HG03565 (cell line): ENCODE data around the gene ERGIC1.
"Not testable (repeated sequence)": the region's sequence is repeated elsewhere in the genome, so short reads cannot be mapped to it uniquely, and the experiment has no call there.

Experiments used
- ATAC-seq: cut with Tn5 transposase; IDR thresholded peaks from one replicate; pipeline ENCODE4 v1.9.1; 2021; ENCODE audit warnings: mild to moderate bottlenecking, moderate library complexity; ENCODE audit not compliant: unreplicated experiment

Gene ERGIC1

DNA sequence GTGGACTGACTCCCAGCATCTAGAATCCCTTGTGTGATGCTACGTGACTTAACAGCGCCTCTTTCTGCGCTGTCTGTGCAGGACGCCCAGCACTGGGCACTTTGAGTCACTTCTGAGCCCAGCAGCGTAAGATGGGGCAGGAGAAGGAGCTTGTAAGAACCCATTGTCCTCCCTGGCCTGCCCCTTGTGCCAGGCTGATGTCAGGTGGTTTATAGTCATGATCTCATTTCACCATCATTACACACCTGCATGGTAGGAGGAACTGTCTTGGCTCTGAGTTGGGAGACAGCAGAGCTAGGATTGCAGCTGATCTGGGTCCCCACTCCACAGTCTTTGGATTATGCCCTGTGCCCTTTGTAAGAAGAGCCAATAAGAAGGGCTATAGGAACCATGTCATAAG, 12.2 kb downstream of the ERGIC1 start:
- ATAC-seq = no peak

DNA sequence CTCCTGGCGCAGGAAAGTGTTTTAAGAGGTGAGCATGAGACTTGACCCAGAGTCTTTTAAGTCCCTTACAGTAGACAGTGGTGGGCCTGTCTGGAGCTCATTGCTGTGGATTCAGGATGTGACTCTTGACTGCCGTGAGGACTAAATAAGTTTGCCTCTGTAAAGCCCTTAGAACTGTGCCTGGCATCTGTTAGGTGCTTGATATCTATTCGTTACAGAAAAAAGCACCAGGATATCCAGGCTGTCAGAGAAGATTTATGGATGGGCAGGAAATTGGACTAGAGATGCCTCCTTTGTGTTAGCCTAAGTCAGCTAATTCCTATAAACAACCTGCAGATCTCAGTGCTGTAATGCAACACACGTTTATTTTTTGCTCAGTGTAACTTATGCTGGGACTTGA, 12.6 kb downstream of the ERGIC1 start:
- ATAC-seq = no peak

DNA sequence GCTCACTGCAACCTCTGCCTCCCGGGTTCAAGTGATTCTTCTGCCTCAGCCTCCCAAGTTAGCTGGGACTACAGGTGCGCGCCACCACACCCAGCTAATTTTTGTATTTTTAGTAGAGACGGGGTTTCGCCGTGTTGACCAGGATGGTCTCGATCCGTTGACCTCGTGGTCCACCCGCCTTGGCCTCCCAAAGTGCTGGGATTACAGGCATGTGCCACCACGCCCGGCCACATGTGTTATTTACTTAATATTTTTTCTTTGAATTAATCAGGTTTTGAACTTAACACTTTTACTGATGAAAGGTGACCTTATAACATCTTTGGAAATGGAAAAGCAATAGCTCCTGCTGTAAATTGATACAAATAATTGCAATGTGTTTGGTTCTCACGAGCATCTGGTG, 13.5 kb downstream of the ERGIC1 start:
- ATAC-seq = not testable (repeated sequence)

DNA sequence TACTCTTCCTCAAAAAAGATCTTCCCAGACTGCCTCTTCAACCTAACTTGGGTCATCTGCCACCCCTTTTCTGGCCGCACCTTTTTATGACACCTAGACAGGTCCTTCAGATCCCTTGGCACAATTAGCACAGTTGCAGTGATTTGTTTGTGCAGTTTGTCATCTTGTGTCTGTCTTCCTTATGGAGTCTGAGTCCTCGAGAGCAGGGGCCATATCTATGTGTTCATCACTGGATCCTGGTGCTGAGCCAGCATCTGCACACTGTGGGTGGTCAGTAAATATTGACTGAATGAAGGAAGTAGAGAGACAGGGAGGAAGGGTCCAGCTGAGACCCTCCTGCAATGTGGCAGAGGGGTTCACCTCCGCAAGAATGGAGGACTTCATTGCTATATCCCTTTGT, 14.4 kb downstream of the ERGIC1 start:
- ATAC-seq = no peak

DNA sequence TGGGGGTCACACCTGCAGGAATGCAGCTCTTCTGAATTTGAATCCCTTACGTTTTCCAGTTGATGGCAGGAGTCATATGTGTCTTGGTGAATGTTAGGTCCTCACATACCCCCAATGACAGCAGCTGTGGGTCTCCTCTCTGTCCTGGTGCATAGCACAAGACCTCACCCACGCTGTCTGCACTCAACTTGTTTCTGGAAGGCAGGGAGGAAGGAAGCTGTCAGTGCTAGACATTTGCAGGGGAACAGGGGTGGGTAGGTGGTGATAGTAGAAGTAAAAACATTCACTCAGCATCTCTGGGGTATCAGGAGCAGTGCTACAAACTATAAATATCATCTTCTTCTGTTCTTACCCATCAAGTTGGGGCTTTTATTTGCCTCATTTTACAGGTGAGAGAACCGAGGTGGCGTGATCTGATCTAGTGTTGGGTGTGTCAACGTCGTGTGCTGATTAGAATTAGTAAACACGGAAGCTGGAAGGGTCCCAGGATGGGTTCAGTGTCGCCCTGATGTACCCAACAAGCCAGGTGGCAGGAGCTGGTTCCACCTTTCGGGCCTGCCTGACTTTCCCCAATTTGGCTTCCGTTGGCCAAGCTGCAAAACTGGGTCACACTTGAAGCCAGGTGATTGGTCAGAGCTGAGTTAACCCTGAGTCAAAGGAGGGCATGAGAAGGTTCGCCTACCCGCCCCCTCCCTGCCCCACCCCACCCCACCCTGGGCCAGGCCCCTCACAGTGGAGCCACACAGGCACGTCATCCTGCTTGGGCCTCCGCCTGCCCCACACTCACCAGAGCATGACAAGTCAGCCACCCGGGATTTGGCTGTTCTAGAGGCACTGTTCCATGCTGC, 15.8 kb downstream of the ERGIC1 start:
- ATAC-seq = no peak

DNA sequence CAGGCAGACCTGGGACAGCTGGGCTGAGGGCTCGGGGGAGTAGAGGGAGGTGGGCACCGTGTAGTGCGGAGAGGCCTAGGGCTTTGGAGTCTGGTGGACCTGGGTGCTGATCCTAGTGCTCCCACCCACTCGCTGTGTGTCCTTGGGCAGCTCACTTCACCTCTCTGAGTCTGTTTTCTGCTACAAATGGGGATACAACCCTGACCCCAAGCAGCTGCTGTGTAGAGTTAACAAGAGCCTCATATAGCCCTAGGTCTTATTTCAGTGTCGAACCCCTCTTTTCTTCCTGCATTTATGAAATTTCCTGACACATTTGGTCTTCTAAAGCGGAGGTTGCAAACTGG, 16.4 kb downstream of the ERGIC1 start:
- no peak for ATAC-seq

DNA sequence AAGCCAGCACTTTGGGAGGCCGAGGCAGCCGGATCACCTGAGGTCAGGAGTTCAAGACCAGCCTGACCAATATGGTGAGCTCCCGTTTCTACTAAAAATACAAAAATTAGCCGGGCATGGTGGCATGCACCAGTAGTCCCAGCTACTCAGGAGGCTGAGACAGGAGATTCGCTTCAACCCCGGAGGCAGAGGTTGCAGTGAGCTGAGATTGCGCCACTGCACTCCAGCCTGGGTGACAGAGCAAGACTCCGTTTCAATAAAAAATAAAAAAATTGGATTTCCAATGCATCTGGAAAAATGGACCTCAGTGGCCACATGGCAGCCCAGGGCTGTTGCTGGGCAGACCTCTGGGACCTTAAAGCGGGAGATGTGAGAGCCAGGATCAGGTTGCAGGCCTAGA, 17.2 kb downstream of the ERGIC1 start:
- not testable (repeated sequence) for ATAC-seq

DNA sequence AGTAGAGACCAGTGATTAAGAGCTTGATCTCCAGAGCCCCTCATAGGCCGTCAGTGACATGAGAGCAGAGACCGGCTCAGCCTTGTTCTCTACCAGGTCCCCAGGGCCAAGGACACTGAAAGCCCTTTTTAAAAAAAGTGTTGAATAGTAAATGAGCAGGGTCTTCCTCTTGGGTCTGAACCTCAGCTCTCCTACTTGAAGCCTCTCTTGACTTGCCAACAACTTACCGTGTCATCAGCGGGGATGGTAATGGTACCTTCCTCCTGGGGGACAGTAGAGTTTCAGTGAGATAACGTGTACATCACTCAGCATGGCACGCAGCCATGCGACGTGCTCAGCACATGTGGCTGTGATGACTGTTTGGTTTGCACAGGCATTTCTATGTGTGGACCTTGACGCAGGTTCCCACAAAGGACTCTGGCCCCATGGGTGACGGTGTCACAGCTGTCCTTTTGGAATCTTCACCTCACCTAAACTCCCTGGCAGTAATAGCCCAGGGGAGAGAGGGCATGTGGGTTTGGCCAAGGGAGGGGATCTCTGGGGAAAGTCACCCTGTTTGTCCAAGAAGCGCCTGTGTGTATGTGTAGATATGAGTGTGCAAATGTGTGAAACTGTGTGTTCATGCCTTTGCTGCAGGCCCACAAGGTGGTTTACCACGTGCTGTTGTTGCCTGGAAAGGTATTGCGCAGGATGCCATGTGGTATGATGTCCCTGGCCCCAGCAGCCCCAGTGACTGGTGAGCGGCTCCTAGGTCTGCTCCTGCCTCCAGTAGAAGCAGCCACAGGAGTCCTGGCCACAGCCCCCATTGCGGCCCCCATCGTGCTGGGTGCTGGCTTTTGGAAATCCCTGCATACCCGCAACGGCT, 18.7 kb downstream of the ERGIC1 start:
- no peak for ATAC-seq

DNA sequence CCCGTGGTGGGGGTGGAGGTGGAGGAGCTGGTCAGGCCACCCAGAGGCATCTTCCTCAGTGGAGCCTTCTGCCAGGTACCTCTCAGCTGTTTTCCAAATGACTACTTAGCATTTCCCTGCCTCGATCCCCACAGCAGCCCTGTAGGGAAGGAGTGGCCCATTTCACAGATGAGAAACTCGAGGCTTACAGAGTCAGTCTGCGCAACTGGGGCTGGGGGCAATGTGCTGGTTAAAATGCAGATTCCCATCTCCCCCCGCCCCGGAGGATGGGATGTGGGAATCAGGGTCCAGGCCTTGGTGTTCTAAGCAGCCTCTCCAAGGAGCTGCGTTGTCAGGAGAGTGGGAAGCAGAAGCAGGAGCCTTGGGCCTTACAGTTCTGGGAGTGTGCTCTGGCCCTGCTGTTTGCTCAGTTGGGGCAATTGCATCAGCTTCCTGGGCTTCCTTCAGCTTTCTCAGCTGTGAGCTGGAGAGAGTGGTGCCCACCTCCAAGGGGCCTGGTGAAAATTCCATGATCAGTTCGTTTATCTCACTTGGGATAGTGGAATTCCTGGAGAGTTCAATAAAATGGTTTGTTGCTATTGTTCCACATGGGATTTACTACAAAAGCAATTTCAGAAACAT, 19.4 kb downstream of the ERGIC1 start:
- no peak for ATAC-seq

DNA sequence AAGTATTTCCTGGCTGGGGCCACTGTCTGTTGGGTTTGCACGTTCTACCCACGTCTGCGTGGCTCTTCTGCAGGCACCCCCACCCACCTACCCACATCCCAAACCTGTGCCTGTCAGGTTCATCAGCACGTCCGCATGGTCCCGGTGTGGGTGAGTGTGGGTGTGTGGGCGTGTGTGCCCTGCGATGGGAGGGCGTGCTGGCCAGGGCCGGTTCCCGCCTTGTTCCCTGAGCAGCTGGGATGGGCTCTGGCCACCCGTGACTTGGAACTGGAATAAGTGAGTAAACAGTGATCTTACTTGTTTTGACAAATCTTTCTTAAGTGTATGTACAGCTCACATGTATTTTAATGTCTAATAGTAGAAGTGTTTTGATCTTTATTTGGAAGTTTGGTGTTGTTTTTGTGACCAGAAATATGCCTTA, 20.4 kb downstream of the ERGIC1 start:
- no peak for ATAC-seq

DNA sequence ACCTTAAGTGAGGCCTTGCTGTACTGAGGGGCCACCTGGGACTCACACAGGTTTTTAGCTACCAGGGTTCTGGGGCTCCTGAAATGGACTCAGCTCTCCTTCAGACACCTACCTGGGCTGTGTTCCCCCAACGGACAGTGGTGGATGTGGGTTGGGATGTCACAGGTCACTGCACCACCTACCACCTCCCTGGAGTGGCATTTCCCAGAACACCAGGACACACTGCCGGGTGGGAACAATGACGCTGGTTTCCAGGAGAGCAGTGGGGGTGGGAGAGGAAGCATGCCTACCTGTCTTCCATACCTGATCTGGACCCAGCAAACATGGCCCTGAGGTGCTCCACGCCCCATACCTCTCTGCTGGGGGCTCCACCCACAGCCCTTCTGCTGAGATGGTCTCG, 20.9 kb downstream of the ERGIC1 start:
- ATAC-seq = no peak

DNA sequence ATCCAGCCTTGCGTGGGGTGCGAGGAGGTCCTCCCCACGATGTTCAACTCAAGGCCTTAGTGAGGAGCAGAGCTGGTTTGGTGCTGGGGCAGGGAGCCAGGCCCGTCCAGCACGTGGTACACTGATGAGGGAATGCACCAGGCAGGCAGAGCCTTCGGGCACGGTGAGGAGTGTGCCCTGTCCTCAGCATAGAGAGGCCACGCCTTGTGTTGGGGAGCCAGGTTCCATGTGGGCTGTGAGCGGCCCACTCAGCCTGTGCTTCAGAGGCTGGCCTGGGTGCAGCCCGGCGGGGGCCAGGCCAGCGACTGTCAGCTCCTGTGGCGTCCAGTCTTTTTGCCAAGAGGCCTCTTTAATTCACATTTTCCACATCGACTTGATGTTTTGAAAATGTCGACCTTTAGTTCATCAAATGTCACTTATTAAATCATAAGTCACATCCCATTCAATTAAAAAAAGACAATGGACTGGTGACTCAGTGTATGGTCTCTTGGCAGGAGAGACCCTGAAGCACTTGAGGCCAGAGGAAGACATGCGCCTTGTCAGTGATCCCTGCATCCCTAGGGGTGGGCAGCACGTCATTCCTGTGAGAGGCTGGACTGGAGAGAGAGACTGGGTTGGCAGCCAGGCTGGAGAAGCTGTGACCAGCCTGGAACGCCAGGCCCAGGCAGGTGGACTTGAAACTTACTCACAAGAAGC, 21.7 kb downstream of the ERGIC1 start:
- no peak for ATAC-seq

DNA sequence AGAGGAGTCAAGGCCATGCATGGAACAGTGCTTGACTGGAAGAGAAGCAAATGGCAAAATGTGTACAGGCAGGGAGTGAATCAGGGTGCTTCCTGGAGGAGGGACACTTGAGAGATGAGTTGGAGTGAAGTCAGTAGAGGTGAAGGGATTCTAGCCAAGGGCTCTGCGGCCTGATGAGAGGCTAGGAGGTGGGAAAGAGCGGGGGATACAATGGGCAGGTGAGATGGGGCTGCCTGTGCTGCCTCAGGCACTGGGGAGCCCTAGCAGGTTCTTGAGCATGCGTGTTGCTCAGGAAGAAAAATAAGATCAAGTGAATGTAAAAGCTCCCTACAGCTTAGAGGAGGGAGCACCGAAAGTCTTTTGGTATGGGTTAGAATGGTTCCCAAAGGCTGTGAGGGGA, 22.3 kb downstream of the ERGIC1 start:
- no peak for ATAC-seq

DNA sequence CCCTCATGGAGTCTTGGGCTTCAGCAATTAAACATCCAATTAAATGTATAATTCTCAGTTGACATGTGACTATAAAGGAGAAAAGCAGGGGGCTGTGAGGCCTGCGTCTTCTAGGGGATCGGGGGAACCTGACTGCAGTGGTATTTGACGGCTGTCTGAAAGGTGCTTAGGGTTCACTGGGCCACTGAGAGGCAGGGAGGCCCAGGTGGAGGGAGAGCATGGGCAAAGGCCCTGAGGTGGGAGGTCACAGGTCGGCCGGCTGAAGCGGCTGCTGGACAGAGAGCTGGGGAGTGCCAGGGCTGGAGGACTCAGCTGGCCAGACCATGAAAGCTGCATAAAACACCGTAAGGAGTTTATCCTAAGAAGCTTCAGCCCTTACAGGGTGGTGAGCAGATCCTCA, 23.9 kb downstream of the ERGIC1 start:
- ATAC-seq = no peak

DNA sequence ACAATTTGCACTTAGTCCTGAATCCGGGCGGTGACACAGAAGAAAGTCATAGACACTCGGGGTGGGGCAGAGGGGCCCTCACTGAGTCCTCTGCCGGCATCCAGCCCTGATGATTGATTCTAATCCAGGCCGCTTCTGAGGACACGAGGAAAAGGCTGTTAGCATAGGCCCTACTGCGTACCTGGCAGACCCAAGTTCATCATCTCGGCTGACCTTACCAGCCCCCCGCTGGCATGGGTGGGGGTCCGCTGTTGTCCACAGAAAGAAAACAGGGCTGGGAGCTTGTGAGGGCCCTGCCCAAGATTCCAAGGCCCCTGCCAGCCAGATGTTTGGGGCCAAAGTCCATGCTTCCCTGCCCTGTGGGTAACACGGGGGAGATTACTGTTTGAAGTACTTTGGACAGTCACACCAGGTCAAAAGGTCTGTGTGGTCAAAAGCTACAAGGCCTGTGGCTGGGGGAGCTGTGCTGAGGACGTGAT, 24.5 kb downstream of the ERGIC1 start:
- no peak for ATAC-seq

DNA sequence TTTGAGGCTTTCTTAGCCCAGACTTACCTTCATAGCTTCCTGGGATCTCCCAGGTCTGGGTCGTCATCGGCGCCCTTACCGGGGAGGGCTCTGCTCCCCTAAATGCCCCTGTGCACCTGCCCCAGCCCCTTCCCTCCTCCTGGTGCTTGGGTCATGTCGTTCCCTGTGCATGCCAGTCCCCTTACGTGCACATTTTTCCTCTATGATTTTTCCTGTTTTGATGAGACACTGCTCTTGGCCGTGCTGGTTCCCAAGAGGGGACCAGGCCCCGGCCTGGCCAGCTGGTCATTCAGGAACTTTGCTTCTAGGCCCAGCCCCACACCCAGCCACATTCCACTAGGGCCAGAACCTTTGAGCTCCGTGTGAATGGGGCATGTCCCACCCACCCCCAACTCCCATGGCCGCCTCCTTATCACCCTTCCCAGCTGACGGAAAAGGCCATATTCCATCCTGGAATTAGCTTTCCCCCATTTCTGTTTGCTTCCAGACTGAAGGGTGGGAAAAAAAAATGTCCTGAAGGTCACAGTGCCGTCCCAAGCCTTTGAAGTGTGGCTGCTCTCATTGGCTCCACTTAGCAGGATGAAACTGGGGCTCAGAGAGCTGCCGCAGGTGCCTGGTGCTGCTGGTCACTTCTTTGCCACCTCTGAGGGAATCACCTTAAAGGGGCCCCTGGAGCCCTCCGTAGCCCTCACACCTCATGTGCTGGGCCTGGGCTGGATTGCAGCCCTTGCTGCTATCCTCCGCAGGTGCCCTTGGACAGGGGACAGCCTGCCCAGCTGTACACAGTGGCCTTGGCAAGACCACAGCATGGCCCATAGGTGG, 25.1 kb downstream of the ERGIC1 start:
- no peak for ATAC-seq

DNA sequence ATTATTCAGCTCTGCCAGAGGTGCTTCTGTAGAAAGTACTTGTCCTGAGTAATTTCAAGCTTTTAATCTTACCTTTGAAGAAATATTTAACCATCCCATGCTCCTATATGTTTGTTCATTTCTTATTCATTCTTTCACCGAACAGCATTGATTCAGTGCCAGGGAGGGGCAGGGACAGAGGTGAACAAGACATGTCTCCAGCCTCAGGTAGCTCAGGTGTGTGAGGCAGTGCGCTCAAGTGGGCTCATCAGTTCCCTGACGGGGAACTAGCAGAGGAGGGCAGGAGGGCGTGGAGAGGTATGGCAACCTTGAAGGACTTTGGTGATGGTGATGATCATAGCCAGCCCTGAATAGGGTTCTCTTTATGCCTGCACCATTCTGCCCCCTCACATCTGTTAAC, 25.9 kb downstream of the ERGIC1 start:
- no peak for ATAC-seq

DNA sequence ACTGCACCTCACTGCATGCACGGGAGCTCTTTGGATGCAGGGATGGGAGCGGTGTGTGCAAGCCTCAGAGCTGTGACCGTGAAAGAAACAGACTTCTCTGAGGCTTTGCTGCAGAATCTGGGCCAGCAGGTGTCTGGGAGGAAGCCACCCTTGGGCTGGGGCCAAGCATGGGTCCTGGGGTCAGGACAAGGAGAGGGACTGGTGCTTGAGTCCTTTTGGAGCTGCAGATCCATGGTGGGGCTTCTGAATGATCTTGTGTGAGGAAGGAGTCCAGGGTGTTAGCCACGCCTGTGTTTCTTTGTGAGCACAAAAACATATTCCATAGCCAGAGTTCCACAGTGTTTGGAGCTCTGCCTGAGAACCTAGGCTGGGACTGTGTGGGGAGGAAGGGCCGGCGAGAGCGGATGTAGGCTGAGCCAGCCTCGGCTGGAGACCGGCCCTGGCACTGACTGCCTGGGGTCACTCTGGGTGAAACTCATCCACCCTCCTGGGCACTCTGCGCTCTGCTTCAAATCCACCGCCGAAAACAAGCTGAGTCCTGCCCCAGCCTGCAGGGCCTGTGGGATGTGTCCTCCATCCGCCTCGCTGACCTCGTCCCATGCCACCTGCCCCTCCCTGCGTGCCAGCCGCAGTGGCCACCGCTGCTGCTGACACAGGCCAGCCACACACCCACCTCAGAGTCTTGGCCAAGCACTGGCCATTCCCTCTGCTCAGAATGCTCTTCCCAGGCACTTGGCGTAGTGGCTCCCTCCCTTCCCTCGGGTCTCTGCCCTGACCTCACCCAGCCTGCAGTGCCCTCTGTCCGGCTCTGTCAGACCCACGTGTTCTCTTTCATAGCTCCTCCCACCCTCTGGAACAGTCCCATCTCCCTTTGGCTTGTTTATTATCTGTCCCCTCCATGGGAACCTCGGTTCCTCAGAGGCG, 26.7 kb downstream of the ERGIC1 start:
- no peak for ATAC-seq

DNA sequence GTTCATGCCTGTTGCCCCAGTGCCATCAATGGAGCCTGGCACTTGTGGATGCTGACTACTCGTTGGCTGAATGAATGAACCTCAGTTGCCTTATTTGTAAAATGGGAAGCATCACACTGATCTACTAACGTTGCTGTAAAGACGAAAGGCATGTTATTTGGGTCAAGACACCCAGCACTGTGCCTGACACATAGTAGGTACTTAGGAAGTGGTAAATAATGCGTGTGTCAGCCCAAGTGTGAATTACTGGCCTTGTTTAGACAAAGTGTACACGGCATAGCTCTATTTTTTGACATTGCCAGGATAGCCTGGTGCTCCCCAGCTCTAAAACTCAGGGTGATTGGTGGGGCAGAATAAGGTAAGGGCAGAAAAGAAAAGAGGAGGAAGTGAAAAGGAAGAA, 27.4 kb downstream of the ERGIC1 start:
- no peak for ATAC-seq
